HCT116 (cell line): ENCODE results near the gene RARG.

Experiments
- CTCF ChIP-seq, 3 experiments: fragments of 200-600 bp in 1 of 3; sonication (generic) in 1 of 3; IDR thresholded peaks in 2 of 3; conservative IDR thresholded peaks in 1 of 3; 2 replicates each; pipeline ENCODE4 v1.5.1; 2012 to 2017; ENCODE audit warnings: low read depth in 2 of 3, low read length in 2 of 3, antibody characterized with exemption in 1 of 3, borderline replicate concordance in 1 of 3, control low read depth in 1 of 3, mild to moderate bottlenecking in 1 of 3, mixed read lengths in 1 of 3, mixed run types in 1 of 3, moderate library complexity in 1 of 3; ENCODE audit not compliant: insufficient read depth in 1 of 3
- MAX ChIP-seq: IDR thresholded peaks from 2 replicates; pipeline ENCODE4 v1.6.1; 2012
- SIN3A ChIP-seq: IDR thresholded peaks from 2 replicates; pipeline ENCODE4 v1.6.1; 2012; ENCODE audit warnings: low read depth

GRCh38 chr12:53207042-53207441 lies 25.0 kb downstream of the RARG start, which contains the start of gene ITGB7:
- TF ChIP-seq SIN3A (no peak), MAX (no peak), CTCF (IDR thresholded peaks at IDR 0.05 in 2 of 3, conservative IDR thresholded peaks at IDR 0.05 in 1 of 3; ENCODE audit: borderline replicate concordance in 1 of 3, insufficient read depth in 1 of 3, low read depth in 2 of 3, low read length in 2 of 3) (no peak)
